ENCODE measurements around the gene HMG20A.

The HMG20A gene

GRCh38 chr15:77503764-77504163, 83.1 kb downstream of the HMG20A start:
- DNase-seq: no peak

DNA sequence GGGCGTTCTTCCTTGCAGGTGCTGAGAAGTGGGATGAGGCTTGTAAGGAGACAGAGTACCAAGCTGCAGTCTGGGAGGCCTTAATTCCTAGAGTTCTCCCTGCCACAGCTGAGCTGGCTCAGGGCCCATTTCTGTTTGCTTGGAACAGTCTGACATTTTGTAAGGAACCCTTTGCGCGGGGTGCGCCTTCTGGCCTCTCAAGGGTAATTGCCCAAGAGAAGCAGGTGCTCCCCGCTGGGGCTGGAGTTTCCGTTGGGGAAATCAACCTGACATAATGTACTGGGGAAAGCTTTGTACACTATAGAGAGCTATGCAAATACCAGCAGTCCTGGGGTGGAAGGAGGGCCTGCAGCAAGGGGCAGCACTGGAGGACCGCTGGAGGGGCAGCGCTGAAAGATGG, 83.6 kb downstream of the HMG20A start:
- DNase-seq: no peak

- no peak for DNase-seq
These were observed 84.2 kb downstream of the HMG20A start for GRCh38 chr15:77504871-77505270.

DNA sequence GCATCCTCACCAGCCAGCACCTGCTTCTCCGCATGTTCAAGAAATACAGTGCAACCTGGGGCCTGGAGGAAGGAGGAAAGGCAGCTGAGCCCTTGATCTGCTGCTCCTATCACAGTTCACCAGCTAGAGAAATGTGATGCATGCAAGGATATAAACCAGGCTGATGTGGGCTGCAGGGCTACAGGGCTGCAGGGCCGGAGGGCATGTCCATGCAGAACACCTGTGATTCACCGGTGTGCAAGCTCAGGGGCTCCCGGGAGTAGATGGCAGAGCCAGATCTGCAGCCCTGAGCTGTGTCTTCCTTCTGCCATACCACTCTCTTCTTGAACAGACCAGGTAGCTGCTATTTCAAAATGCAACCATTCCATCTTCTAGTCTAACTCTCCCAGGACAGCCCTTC, 84.9 kb downstream of the HMG20A start:
- no peak for DNase-seq

DNA sequence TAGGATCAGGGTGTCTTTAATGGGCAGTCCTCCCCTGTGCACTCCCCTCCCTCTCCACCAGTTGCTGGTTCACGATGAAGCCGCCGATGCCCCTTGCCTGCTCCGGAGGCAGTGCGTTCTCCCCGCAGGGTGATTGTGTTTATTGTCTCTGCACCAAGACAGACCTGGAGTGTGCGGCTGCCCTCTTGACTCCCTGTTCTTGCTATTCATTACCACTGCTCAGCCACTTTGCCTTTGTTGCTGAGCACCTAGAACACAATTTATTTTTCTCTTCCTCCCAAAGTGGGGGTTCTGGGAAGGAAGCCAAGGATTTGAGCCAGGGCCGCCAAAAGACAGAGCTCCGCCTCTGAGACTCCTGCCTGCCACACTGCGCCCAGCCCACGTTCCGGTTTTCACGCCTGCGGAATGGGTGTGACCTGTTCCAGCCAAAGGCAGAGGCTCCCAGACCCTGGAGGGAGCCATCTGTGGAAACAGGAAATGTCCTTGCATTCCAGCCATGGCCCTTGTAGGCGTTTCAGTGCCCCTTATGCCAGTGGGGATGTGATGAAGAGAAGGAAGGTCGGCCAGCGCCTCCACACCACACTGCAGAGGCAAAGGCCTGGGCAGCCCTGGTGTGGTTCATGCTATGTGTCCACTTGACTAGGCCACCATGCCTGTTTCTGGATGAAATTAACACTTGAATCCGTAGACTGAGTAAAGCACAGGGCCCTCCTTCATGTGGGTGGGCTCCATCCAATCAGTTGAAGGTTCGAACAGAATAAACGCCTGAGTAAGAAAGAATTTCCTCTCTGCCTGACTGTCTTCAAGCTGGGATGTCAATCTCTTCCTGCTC, 85.8 kb downstream of the HMG20A start:
- DNase-seq: no peak

DNA sequence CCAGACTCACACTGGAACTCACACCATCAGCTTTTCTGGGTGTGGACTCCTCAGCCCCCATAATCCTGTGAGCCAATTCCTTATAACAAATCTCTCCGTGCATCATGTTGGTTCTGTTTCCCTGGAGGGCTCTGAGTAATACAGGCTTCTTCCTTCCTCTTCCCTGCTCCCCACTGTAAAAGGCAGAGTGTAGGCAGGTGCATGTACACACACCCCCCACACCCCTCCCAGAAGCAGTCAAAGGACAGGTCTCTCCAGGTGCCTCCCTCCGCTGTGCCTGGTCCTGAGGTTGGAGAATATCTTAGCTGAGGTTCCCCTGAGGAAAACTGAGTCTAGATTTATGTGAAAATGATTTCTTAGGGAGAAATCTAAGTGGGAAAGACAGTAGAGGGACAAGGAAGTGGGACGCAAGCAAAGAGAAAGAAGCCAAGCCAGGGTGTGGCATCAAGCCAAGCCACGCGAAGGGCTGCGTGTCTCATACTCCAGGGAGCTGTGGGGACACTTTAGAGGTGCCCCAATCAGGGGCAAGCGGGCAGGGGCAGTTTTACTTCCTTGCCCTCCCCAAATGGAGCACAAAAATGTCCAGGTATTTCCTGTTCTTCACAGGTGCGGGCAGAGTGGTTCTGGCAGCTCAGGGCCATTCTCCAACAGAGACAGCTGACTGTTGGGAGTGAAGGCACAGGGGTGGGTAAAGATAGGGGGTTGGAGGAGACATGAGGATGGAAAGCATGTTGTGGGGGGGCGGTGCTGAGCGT, 86.6 kb downstream of the HMG20A start:
- no peak for DNase-seq

- DNase-seq: no peak
These were observed 87.2 kb downstream of the HMG20A start for GRCh38 chr15:77507911-77508310.

DNA sequence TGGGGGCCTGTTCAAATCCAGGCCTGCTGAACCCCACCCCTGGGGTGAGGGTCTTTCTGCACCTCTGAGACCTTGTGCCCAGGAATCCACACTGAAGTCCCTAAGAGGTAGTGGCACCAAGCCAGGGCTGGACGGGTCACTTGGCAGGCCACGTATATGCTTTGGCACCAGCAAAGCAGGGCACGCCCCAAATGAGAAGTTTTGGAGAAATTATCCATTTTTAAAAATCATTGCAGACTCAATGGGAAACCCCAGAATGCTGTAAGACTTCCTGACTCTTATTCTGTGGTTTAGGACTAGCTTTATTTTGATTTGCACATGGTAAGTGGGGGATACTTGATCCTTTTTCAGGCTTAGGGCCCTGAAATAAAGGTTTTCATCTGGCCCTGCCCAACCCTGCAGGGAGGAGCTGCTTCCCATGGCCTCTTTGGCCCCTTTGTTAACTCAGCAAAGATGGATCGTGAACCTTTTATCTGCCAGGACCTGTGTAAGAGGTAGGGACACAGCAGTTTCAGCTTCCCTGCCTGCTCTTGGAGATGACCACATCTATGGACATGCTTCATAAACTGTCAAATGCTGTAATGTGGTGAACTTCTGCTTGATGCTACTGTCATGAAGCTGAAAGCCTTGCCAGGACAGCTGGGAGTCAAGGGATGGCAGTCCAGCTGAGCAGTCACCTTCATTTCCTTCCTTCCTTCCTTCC, 88.0 kb downstream of the HMG20A start:
- no peak for DNase-seq

DNA sequence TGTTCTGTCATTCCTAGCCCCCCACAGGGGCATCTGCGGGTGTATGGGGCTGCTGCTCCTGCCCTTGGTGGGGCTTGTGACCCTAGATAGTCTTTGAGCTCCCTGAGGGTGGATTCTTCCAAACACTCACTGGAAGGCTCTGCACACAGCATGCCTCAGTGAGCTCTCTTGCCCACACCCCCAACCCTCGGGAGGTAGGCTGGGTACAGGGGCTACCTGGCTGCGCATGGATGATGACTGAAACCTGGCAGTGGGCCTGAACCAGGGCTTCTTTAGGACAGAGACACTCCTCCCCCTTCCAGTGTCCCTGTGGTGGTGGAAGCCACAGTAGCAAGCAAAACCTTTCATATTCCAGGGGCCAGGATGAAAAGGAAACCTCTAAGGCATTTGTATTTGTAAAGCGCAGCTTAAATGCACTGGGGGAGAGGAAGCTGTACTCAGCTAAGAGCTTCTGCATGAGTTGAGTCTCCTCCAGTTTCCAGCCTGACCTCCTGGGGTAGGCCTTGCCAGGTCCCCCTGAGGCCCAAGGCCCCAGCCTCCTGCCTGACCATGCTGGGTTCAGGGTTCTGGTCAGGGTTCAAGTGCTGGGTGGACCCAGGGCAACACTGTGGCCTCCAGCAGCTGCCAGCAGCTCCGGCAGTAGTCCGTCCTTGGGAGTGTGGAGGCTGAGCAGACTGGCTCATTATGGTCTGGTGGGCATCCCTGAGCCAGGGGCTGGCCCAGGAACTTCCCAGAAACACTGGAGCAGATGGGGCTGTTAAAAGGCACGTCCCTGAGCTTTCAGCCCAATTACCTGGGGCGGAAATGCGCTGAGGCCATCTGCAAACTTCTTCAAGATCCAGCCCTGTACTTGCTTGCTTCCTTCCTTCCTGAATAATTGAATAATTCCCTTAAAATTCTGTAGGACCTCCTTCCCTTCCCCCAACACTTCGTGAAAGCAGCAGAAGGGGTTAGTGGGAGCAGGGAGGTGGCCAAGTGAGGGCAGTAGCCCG, 89.7 kb downstream of the HMG20A start:
- no peak for DNase-seq

DNA sequence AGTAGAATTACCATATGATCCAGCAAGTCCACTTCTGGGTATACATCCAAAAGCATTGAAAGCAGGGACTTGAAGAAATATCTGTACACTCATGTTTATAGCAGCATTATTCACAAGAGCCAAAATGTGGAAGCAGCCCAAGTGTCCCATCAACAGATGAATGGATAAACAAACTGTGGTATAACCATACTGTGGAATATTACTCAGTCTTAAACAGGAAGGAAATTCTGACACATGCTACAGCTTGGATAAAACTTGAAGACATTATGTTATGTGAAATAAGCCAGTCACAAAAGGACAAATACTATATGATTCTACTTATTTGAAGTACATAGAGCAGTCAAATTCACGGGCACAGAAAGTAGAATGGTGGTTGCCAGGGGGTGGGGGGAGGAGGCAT, 91.2 kb downstream of the HMG20A start:
- DNase-seq: no peak

GRCh38 chr15:77513226-77513625, 92.5 kb downstream of the HMG20A start:
- DNase-seq: no peak

DNA sequence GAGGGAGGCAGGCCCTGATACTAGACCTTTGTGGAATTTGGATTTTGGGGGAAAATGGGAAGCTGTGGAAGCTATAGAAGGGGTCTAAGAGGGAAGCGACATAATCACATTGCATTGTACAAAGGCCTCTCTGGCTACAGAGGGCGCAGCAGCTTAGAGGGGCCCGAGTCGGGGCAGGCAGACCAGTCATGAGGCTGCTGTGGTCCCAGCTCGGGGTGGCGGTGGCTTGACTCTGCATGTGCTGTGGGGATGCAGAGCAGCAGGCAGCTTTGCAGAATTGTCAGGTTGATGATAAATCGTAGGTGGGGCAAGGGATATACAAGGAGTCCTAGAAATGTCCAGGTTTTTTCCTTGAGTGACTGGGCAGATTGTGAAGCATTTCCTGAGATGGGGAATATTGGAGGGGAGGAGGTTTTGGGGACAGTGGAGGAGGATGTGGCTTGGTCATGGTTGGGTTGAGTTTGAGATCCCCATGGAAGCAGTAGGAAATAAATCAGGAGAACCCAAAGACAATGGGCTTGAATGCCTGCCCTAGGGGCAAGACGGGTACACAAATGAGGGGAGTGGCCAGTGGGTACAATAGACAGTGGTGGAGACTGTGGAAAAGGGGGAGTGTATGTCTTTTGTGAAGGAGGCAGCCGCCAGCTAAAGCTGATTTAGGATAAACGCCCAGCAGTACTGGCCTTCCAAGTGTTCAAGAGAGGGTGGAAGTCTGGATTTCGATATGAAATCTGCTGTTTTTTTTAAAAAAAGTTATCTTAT, 94.1 kb downstream of the HMG20A start:
- DNase-seq: no peak

GRCh38 chr15:77515613-77516012, 94.9 kb downstream of the HMG20A start:
- DNase-seq: no peak

DNA sequence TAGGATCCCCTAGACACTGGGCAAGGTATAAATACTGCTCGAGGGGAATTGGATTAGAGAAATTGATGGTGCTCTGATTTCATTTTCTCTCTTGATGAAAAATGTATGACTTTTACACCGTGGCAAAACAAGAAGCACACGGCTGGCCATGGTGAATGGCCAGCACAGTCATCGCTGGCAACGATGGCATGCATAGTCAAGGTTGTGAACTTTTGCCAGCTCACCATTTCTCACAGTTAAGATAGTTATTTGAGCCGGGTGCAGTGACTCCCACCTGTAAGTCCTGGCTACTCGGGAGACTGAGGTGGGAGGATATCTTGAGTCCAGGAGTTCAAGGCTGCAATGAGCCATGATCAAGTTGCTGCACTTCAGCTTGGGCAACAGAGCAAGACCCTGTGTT, 95.4 kb downstream of the HMG20A start:
- DNase-seq: no peak

DNA sequence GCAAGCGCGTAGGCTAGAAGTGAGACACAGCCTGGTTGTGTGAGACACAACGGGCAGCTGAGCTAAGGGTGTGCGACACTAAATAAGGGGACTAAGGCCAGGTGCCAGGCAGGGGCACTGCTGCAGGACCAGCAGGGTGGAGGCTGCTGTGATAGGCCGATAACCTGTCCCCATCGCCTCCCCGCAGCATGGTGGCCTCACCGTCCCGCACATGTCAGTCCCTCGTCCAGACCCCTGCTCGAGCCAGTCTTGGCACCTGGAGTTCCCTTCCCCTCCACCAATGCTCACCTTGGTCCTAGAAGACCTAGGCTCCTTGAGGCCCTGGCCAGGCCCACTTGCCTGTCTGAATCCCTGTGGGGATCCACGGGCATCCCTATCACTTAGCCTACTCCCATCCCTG, 96.1 kb downstream of the HMG20A start:
- no peak for DNase-seq

- DNase-seq: no peak
These were observed 96.9 kb downstream of the HMG20A start for GRCh38 chr15:77517579-77517978.

- DNase-seq: no peak
These were observed 97.8 kb downstream of the HMG20A start for GRCh38 chr15:77518458-77518857.

DNA sequence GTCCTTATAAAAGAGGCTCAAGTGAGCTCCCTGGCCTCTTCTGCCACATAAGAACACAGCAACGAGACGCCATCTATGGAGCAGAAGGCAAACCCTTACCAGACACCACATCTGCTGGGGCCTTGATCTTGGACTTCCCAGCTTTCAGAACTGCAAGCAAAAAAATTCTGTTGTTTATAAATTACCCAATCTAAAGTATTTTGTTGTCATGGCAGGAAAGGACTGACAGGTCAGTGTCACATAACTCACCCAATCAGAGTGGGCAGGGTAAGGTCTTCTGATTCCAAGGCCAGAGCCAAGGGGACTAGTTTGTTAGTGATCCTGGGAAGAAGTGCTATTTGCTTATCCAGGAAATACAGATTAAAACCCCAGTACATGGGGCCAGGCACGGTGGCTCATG, 98.9 kb downstream of the HMG20A start:
- no peak for DNase-seq

DNA sequence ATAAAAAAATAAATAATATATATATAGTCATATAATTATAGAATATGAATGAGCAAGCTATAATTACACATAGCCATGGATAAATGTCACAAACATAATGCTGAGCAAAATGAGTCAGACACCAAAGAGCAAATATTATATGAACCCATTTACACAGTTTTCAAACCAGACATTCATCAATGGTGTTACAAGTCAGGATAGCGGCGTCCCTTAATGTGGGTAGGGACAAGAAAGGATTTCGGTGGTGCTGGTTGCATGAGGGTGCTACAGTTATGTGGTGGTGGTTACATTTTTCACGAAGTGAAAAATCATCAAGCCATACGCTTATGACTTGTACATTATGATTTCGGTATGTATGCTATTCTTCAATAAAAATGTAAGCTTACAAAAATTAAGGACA, 100.5 kb downstream of the HMG20A start:
- no peak for DNase-seq

DNA sequence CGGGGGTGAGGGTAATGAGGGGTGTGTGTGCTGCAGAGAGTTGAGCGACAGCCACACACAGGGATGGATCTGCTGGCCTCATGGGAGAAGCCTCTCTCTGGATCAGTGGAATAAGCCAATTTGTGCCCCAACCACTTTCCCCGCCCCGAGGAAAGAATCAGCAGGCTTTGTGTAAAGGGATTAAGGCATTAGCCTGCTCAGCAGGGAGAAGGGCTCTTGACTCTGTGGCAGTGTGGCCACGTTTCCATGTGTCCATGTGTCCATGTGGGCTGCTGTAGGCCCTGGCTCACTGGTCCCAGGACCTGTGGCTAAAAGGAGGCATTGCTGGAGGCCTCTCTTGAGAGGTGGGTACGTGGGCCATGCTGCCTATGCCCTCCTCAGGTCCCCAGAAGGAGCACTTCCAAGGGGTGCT, 104.7 kb downstream of the HMG20A start:
- no peak for DNase-seq

DNA sequence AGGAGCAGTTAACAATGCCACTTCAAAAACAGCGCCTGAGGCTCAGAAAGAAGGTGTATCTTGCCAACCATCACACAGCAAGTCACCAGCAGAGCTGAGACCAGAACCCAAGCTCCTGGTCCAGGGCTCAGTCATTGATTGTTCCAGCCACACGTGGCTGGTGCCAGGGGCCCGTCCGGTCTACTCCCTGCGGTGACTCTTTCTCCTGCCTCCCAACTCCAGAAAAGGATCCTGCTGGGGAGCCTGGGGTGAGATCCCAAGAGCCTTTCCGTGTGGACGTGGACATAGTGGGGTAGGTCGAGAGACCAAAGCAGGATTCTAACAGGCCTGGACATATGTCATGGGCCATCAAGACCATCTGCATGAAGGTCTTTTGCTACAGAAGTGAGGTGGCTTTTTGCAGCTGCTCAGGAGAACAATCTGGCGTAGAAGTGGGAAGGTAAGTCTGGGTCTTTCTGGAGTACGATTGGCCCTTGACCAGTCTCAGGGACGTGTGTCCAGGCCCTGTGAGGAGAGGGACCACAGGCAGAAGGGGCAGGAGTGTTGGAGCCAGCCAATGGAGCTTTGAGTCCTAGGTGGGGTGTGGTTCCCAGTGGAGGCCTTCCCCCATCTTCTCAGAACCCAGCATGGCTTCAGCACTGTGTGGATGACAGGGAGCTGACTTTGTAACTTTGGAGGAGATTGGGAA, 105.4 kb downstream of the HMG20A start:
- DNase-seq: no peak

Data from CD4-positive, alpha-beta T cell treated with Interleukin-10 for 1 hour (primary cell).